ENCODE measurements around the gene KIAA0825. TPM values are rescaled to one million over a fixed set of nuclear protein-coding genes. Genes with fewer than 3 reads are reported as not detected.
A peak's percentile ranks its signal among the peaks of the same experiment; 100 is the strongest.

The KIAA0825 gene
- polyA plus RNA-seq, 1 of the 3 experiments (the other 2 are of a cell fraction), result 0.61 TPM

- TF ChIP-seq NRF1 (IDR thresholded peaks at IDR 0.05; ENCODE audit: low read depth, low read length) (no peak), YY1 (IDR thresholded peaks at IDR 0.05; ENCODE audit: low read depth) (no peak), GATA2 (CRISPR knock-in tag; IDR thresholded peaks at IDR 0.05) (no peak), EZH2phosphoT487 (IDR thresholded peaks at IDR 0.05; ENCODE audit: borderline replicate concordance, low read depth) (no peak), EP300 (IDR thresholded peaks at IDR 0.05; ENCODE audit: borderline replicate concordance in 1 of 2, low read depth in 1 of 2, low read length in 1 of 2) (peak; percentile 81 to 96), ELF1 (IDR thresholded peaks at IDR 0.05) (no peak), FOSL2 (IDR thresholded peaks at IDR 0.05; ENCODE audit: borderline replicate concordance, low read depth) (no peak), MAX (IDR thresholded peaks at IDR 0.05; ENCODE audit: low read depth) (no peak), CTCF (IDR thresholded peaks at IDR 0.05) (no peak), FOXJ3 (CRISPR knock-in tag; IDR thresholded peaks at IDR 0.05) (peak; percentile 23; the same call in 1 of the 2 replicates), RAD21 (IDR thresholded peaks at IDR 0.05; ENCODE audit: low read length) (peak; percentile 8; the same call in 1 of the 2 replicates), ZBTB33 (IDR thresholded peaks at IDR 0.05; ENCODE audit: borderline replicate concordance, low read depth) (peak; percentile 57; the same call in 1 of the 2 replicates), MXI1 (IDR thresholded peaks at IDR 0.05; ENCODE audit: low read depth, low read length) (no peak), CHD2 (IDR thresholded peaks at IDR 0.05; ENCODE audit: low read length, partially characterized antibody) (peak; percentile 52), NFIC (IDR thresholded peaks at IDR 0.05; ENCODE audit: borderline replicate concordance) (peak; percentile 66)
Measured at GRCh38 chr5:94471521-94471920, 146.9 kb downstream of the KIAA0825 start (continued).

- H3K79me2 ChIP-seq (ENCODE audit: insufficient read depth), result no peaks in the 10 kb centered on the region
- no peaks in the 10 kb centered on the region for H3K27me3 ChIP-seq (ENCODE audit: insufficient read depth)
- H3K9ac ChIP-seq, result no peak overlapping the region
- H3K9me2 ChIP-seq, result no peaks in the 10 kb centered on the region
- ChIA-PET CTCF (interaction anchor here (1.2 kb wide), 1 partner anchor 54 kb away, joined by 3 read pairs; no protein-coding TSS in a partner anchor), POLR2A (interaction anchor here (0.9 to 1.8 kb wide), 2 partner anchors 38 to 888 kb away, joined by 3 to 6 read pairs; partner anchors contain the start of gene NR2F1)
- peak overlapping the region; percentile 25 to 97; a peak in 3 of 4 replicates for H3K27ac ChIP-seq (ENCODE audit: low read depth in 2 of 2, low read length in 1 of 2)
- 15% methylated on average over 6 of the region's 6 CpGs for WGBS (ENCODE audit: low lambda C conversion rate)
- H3K4me2 ChIP-seq, result peak overlapping the region; percentile 40
- peak overlapping the region in 1 of 2 experiments; percentile 17; a peak in 2 of 4 replicates for H3K4me3 ChIP-seq (ENCODE audit: low read depth in 2 of 2, low read length in 1 of 2)
- H3F3A ChIP-seq (replicated peaks; ENCODE audit: insufficient read depth), result no peaks in the 10 kb centered on the region
- peak overlapping the region; percentile 10; the same call in 1 of the 2 replicates for H2AFZ ChIP-seq (ENCODE audit: low read depth)
- no peaks in the 10 kb centered on the region for H4K20me1 ChIP-seq (ENCODE audit: insufficient read depth)
- no peaks in the 10 kb centered on the region for H3K36me3 ChIP-seq (replicated peaks in 1 of 2; ENCODE audit: control insufficient read depth in 1 of 2, insufficient read depth in 2 of 2, low read length in 1 of 2)
- H3K9me3 ChIP-seq, result no peaks in the 10 kb centered on the region
- peaks cover 0 to 37% of the 10 kb centered on the region in 2 experiments; a peak in 2 of 4 replicates for H3K4me1 ChIP-seq (ENCODE audit: control insufficient read depth in 1 of 2, insufficient read depth in 2 of 2, low read depth in 1 of 2, low read length in 1 of 2)
- DNase-seq, result peak; percentile 58
- no peak for TF ChIP-seq REST (IDR thresholded peaks at IDR 0.05; ENCODE audit: low read depth, low read length)
- TF ChIP-seq RAD21 (IDR thresholded peaks at IDR 0.05; ENCODE audit: low read length), result peak; percentile 25; the same call in 1 of the 2 replicates
- TF ChIP-seq USF2 (IDR thresholded peaks at IDR 0.05; ENCODE audit: borderline replicate concordance, low read depth, low read length), result no peak
- peak; percentile 73 for TF ChIP-seq FOXJ3 (CRISPR knock-in tag; IDR thresholded peaks at IDR 0.05)
- TF ChIP-seq RFX5 (IDR thresholded peaks at IDR 0.05; ENCODE audit: low read length), result no peak
- TF ChIP-seq MEF2A (IDR thresholded peaks at IDR 0.05; ENCODE audit: borderline replicate concordance, low read depth), result no peak
- peak; percentile 18; the same call in 1 of the 2 replicates for TF ChIP-seq POLR2AphosphoS5 (IDR thresholded peaks at IDR 0.05; ENCODE audit: low read depth, low read length)
- TF ChIP-seq PBX3 (IDR thresholded peaks at IDR 0.05), result no peak
- 0 out of 2 replicates have a peak, but pooled peaks have one; percentile 39 for TF ChIP-seq MXI1 (IDR thresholded peaks at IDR 0.05; ENCODE audit: low read depth, low read length)
- peak; percentile 91 for TF ChIP-seq RCOR1 (IDR thresholded peaks at IDR 0.05; ENCODE audit: low read length)
Measured at GRCh38 chr5:94470802-94471201, 147.6 kb downstream of the KIAA0825 start.
